Gastrocnemius medialis (tissue), 4 donors: Measurements from ENCODE around the gene ELF1.

Experiments used
- POLR2A ChIP-seq, 2 donors: fragments of 450-650 bp; IDR thresholded peaks; one replicate each; pipeline ENCODE4 v1.6.1; 2017; ENCODE audit warnings: antibody characterized with exemption in 2 of 2, mild to moderate bottlenecking in 2 of 2, moderate library complexity in 2 of 2
- TF ChIP-seq, protein P1 (sequence below), 5 experiments: fragments of 450-650 bp in 3 of 5; fragments of 200-600 bp in 2 of 5; sonication (generic) in 2 of 5; IDR thresholded peaks in 4 of 5; conservative IDR thresholded peaks in 1 of 5; 1 replicate in 4 of 5; 2 replicates in 1 of 5; pipeline ENCODE4 v1.5.1; 2016 to 2019; ENCODE audit warnings: antibody characterized with exemption in 5 of 5, mild to moderate bottlenecking in 3 of 5, moderate library complexity in 3 of 5

DNA sequence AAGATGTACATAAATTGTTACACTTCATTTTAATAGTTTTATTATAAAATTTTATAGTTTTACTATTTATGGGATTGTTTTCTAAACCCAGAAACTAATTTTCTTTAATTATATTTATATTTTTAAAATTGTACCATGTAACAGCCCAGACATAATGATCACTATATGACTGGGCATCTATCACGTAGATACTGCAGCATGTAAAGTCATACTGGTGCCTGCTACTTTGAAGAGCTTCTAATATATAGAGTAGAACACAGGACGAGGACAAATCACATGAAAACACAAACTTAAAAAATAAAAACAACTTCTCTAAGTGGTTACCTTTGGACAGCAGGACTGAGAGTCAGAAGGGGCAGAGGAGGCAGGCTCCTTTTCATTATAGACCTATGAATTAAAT, 5.3 kb downstream of the ELF1 start:
- TF ChIP-seq POLR2A (IDR thresholded peaks at IDR 0.05), result no peak
- TF ChIP-seq, protein P1, sequence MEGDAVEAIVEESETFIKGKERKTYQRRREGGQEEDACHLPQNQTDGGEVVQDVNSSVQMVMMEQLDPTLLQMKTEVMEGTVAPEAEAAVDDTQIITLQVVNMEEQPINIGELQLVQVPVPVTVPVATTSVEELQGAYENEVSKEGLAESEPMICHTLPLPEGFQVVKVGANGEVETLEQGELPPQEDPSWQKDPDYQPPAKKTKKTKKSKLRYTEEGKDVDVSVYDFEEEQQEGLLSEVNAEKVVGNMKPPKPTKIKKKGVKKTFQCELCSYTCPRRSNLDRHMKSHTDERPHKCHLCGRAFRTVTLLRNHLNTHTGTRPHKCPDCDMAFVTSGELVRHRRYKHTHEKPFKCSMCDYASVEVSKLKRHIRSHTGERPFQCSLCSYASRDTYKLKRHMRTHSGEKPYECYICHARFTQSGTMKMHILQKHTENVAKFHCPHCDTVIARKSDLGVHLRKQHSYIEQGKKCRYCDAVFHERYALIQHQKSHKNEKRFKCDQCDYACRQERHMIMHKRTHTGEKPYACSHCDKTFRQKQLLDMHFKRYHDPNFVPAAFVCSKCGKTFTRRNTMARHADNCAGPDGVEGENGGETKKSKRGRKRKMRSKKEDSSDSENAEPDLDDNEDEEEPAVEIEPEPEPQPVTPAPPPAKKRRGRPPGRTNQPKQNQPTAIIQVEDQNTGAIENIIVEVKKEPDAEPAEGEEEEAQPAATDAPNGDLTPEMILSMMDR (IDR thresholded peaks at IDR 0.05 in 4 of 5, conservative IDR thresholded peaks at IDR 0.05 in 1 of 5), result no peak
